HCT116 (cell line): ENCODE measurements around the gene MSH3. TPM values are rescaled to one million over a fixed set of nuclear protein-coding genes. Genes with fewer than 3 reads are reported as not detected.

ENCODE experiments used
- ATAC-seq: fragments of 200-7000 bp; cut with Tn5 transposase; 2 replicates; pipeline ENCODE4 v1.9.1; 2020; ENCODE audit warnings: mild to moderate bottlenecking, moderate library complexity
- BruUV-seq: library from RNA; stranded (reverse); fragments of 400-500 nt; replicated peaks from 2 replicates; lab custom pipeline; 2021; lab: Mats Ljungman, UMichigan
- CTCF ChIA-PET: fragments of 300-600 bp; sonication (Branson Sonifier 250); formaldehyde crosslinking; loops from one replicate; lab custom pipeline; 2021; ENCODE audit warnings: antibody characterized with exemption; lab: Charles Lee
- POLR2A ChIA-PET: fragments of 300-600, 350-600 bp; sonication (Branson Sonifier 250); formaldehyde crosslinking; loops from one replicate; lab custom pipeline; 2021; ENCODE audit warnings: antibody characterized with exemption; lab: Charles Lee
- RAD21 ChIA-PET, 2 experiments: fragments of 300-600 bp; sonication (Branson Sonifier 250); formaldehyde crosslinking; loops; one replicate each; lab custom pipeline; 2023; ENCODE audit warnings: low total read pairs in 2 of 2; ENCODE audit not compliant: uncharacterized antibody in 2 of 2, unreplicated experiment in 2 of 2, low non-redundant PET in 1 of 2; lab: Charles Lee
- DNase-seq: peaks from one replicate; pipeline ENCODE4 v3.0.0-alpha.2; 2010; ENCODE audit warnings: low read depth, low spot score
- H2AFZ ChIP-seq: fragments of 200-600 bp; shearing (Covaris generic), sonication (generic); 2 replicates; pipeline ENCODE4 v1.6.1; 2017; ENCODE audit warnings: low read depth, mixed run types, mixed read lengths, antibody characterized with exemption, low read length; ENCODE audit not compliant: poor library complexity, severe bottlenecking
- H3K27ac ChIP-seq: 2 replicates; pipeline ENCODE4 v1.5.1; 2012; ENCODE audit warnings: low read depth, low read length
- H3K27me3 ChIP-seq: fragments of 200-600 bp; sonication (generic); 2 replicates; pipeline ENCODE4 v1.6.1; 2016; ENCODE audit warnings: mixed run types, low read length, mixed read lengths; ENCODE audit not compliant: insufficient read depth
- H3K36me3 ChIP-seq, 2 experiments: fragments of 200-500 bp in 1 of 2; fragments of 200-600 bp in 1 of 2; sonication (Bioruptor generic) in 1 of 2; sonication (generic) in 1 of 2; 2 replicates each; pipeline versions ENCODE4 v1.5.1 to v1.6.1; 2014 to 2016; ENCODE audit warnings: low read length in 2 of 2, inconsistent platforms in 1 of 2, mixed read lengths in 1 of 2, mixed run types in 1 of 2; ENCODE audit not compliant: insufficient read depth in 2 of 2, control insufficient read depth in 1 of 2
- H3K4me1 ChIP-seq, 2 experiments: fragments of 200-600 bp in 1 of 2; sonication (generic) in 1 of 2; 2 replicates each; pipeline versions ENCODE4 v1.5.1 to v1.6.1; 2012 to 2017; ENCODE audit warnings: low read length in 2 of 2, inconsistent platforms in 1 of 2, mild to moderate bottlenecking in 1 of 2, mixed read lengths in 1 of 2, mixed run types in 1 of 2, moderate library complexity in 1 of 2; ENCODE audit not compliant: insufficient read depth in 2 of 2, control insufficient read depth in 1 of 2
- H3K4me2 ChIP-seq: fragments of 200-600 bp; sonication (generic); 2 replicates; pipeline ENCODE4 v1.6.1; 2017; ENCODE audit warnings: mixed run types, low read length, mixed read lengths
- H3K4me3 ChIP-seq, 2 experiments: fragments of 200-600 bp in 1 of 2; sonication (generic) in 1 of 2; replicated peaks in 1 of 2; 2 replicates each; pipeline ENCODE4 v1.5.1; 2011 to 2016; ENCODE audit warnings: low read length in 2 of 2, control low read depth in 1 of 2, low read depth in 1 of 2, mild to moderate bottlenecking in 1 of 2, mixed read lengths in 1 of 2, mixed run types in 1 of 2
- H3K79me2 ChIP-seq: fragments of 200-600 bp; sonication (generic); 2 replicates; pipeline ENCODE4 v1.6.1; 2017; ENCODE audit warnings: mild to moderate bottlenecking, mixed run types, low read length, moderate library complexity, mixed read lengths; ENCODE audit not compliant: insufficient read depth
- H3K9ac ChIP-seq: fragments of 200-600 bp; sonication (generic); 2 replicates; pipeline ENCODE4 v1.6.1; 2016; ENCODE audit warnings: low read length, mixed read lengths
- H3K9me2 ChIP-seq: fragments of 200-600 bp; sonication (generic), shearing (Covaris generic); 2 replicates; pipeline ENCODE4 v1.6.1; 2017; ENCODE audit warnings: mixed run types, mild to moderate bottlenecking, moderate library complexity; ENCODE audit not compliant: insufficient read depth
- H3K9me3 ChIP-seq, 2 experiments: fragments of 200-500 bp in 1 of 2; fragments of 200-600 bp in 1 of 2; sonication (Bioruptor generic) in 1 of 2; sonication (generic) in 1 of 2; 2 replicates each; pipeline ENCODE4 v1.6.1; 2014 to 2017; ENCODE audit warnings: low read length in 2 of 2, mixed read lengths in 2 of 2, inconsistent platforms in 1 of 2, low read depth in 1 of 2, mild to moderate bottlenecking in 1 of 2, mixed run types in 1 of 2, moderate library complexity in 1 of 2; ENCODE audit not compliant: control insufficient read depth in 1 of 2, insufficient read depth in 1 of 2
- H4K20me1 ChIP-seq: fragments of 200-600 bp; sonication (generic), shearing (Covaris generic); 2 replicates; pipeline ENCODE4 v1.6.1; 2017; ENCODE audit warnings: mixed run types, mild to moderate bottlenecking, moderate library complexity; ENCODE audit not compliant: insufficient read depth
- CEBPB ChIP-seq: IDR thresholded peaks from 2 replicates; pipeline ENCODE4 v1.6.1; 2012; ENCODE audit warnings: low read depth
- EGR1 ChIP-seq: IDR thresholded peaks from 2 replicates; pipeline ENCODE4 v1.6.1; 2012; ENCODE audit warnings: low read depth
- ELF1 ChIP-seq: IDR thresholded peaks from 2 replicates; pipeline ENCODE4 v1.6.1; 2012; ENCODE audit warnings: low read depth, borderline replicate concordance
- FOSL1 ChIP-seq: IDR thresholded peaks from 2 replicates; pipeline ENCODE4 v1.6.1; 2012; ENCODE audit warnings: low read depth
- JUND ChIP-seq: IDR thresholded peaks from 2 replicates; pipeline ENCODE4 v1.6.1; 2012
- POLR2A ChIP-seq: IDR thresholded peaks from 2 replicates; pipeline ENCODE4 v1.7.0; 2011; ENCODE audit warnings: borderline replicate concordance; ENCODE audit not compliant: insufficient read depth, insufficient read length; ENCODE audit errors: extremely low read depth
- RAD21 ChIP-seq: IDR thresholded peaks from 2 replicates; pipeline ENCODE4 v1.6.1; 2012; ENCODE audit warnings: low read depth, mild to moderate bottlenecking
- SIN3A ChIP-seq: IDR thresholded peaks from 2 replicates; pipeline ENCODE4 v1.6.1; 2012; ENCODE audit warnings: low read depth
- SP1 ChIP-seq: IDR thresholded peaks from 2 replicates; pipeline ENCODE4 v1.6.1; 2012; ENCODE audit warnings: low read depth
- TCF7L2 ChIP-seq: IDR thresholded peaks from 2 replicates; pipeline ENCODE4 v1.7.0; 2011; ENCODE audit warnings: borderline replicate concordance, inconsistent platforms; ENCODE audit not compliant: insufficient read depth, insufficient read length; ENCODE audit errors: extremely low read depth
- YY1 ChIP-seq: IDR thresholded peaks from 2 replicates; pipeline ENCODE4 v1.6.1; 2011; ENCODE audit warnings: low read length, low read depth, moderate library complexity, mild to moderate bottlenecking; ENCODE audit not compliant: insufficient replicate concordance; ENCODE audit errors: extremely low read depth
- ZFX ChIP-seq: fragments of 450-650 bp; IDR thresholded peaks from 2 replicates; pipeline ENCODE4 v1.6.1; 2017
- ZNF274 ChIP-seq: fragments of 200-500 bp; sonication (Bioruptor generic); IDR thresholded peaks from 2 replicates; pipeline ENCODE4 v1.6.1; 2014; ENCODE audit warnings: mild to moderate bottlenecking, low read depth, low read length, inconsistent platforms
- intact Hi-C: fragments of 100-400 bp; cut with micrococcal nuclease; formaldehyde crosslinking; loops from 2 replicates; pipeline ENCODE4 v1.10.0; 2022
- total RNA-seq: library from RNA; stranded (reverse); gene quantifications from one replicate; pipeline ENCODE4 v1.2.1, GENCODE V29; 2021; ENCODE audit not compliant: unreplicated experiment
- TF ChIP-seq, protein P1 (sequence below): IDR thresholded peaks from 2 replicates; pipeline ENCODE4 v1.6.1; 2012
- TF ChIP-seq, protein P2 (sequence below): IDR thresholded peaks from 2 replicates; pipeline ENCODE4 v1.6.1; 2012
- TF ChIP-seq, protein P3 (sequence below): IDR thresholded peaks from 2 replicates; pipeline ENCODE4 v1.6.1; 2012; ENCODE audit warnings: low read depth

MSH3 gene
- total RNA-seq, 1 experiment from 2014 or later, result 4.9 TPM

DNA sequence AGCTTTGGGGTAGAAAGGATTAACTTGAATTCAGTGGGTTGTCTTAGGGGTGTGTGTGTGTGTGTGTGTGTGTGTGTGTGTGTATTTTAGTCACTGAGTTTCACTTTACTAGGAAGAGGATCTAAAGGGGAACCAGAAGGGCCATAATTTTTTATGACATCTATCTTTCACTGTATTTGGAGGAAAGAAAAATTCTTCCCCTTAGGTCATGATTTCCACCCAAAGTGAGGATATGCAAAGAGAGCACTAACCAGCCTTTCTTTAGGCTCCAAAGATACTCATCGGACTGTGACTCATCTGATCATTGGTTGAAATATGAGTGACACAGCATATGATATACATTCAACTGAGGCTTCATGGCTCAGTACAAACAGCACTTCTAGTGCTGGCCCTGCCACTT is 230.5 kb downstream of the MSH3 start:
- H3K4me3 ChIP-seq, result no peak overlapping the region
- no peaks in the 10 kb centered on the region for H4K20me1 ChIP-seq
- H3K4me2 ChIP-seq, result no peak overlapping the region
- POLR2A ChIA-PET, result no interaction called here
- CTCF ChIA-PET, result no interaction called here
- H3K9ac ChIP-seq, result no peak overlapping the region
- H3K27me3 ChIP-seq, result no peaks in the 10 kb centered on the region
- no peak for TF ChIP-seq SIN3A
- TF ChIP-seq SP1, result no peak
- no peak for TF ChIP-seq RAD21
- TF ChIP-seq TCF7L2, result no peak
- no peak for TF ChIP-seq ZFX
- TF ChIP-seq ELF1, result no peak
- no peak for TF ChIP-seq ZNF274
- TF ChIP-seq FOSL1, result no peak
- no peak for TF ChIP-seq CEBPB
- ATAC-seq, result no peak; the same call in 1 of the 2 replicates
- H3K9me3 ChIP-seq, result no peaks in the 10 kb centered on the region
- intact Hi-C loops, result no loop called here
- peaks cover 0 to 9% of the 10 kb centered on the region in 2 experiments; a peak in 1 of 4 replicates for H3K4me1 ChIP-seq
- H2AFZ ChIP-seq, result no peak overlapping the region
- H3K79me2 ChIP-seq, result no peaks in the 10 kb centered on the region
- no peak overlapping the region for H3K27ac ChIP-seq
- H3K36me3 ChIP-seq, result no peaks in the 10 kb centered on the region
- no peaks in the 10 kb centered on the region for H3K9me2 ChIP-seq
- DNase-seq, result no peak
- RAD21 ChIA-PET, result no interaction called here
- BruUV-seq, result no TSS peak

DNA sequence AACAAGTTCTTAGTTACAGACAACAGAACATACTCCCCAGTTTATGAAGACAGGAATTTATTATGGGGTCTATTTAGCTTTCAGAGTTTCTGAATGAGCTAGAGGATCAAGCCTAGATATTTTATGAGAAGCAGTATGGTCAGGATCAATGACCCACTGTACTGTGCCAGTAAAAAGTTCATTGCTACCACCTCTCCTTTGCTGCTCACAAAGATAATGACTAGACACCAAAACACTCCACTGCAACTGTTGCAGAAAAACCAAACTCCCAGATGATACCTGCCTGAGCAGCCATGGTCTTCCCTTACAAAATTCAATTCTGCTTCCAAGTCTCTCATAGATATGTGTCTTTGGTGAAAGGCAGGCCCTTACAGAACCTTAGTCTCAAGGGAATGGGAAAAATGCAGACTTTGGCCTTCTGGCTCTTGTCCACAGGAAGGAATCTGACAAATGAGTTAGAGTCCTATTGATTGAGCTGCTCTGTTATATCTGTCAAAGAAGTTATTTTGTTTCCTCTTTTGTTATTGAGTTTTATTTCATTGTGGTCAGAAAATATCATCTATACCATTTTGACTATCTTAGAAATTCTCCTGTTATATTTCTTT is 231.0 kb downstream of the MSH3 start:
- ChIA-PET POLR2A (no interaction called here), CTCF (no interaction called here), RAD21 (no interaction called here)
- ATAC-seq, result no peak
- peaks cover 0 to 9% of the 10 kb centered on the region in 2 experiments; a peak in 1 of 4 replicates for H3K4me1 ChIP-seq
- H2AFZ ChIP-seq, result no peak overlapping the region
- no peaks in the 10 kb centered on the region for H4K20me1 ChIP-seq
- no peak overlapping the region for H3K9ac ChIP-seq
- H3K4me2 ChIP-seq, result no peak overlapping the region
- no peak overlapping the region for H3K4me3 ChIP-seq
- DNase-seq, result no peak
- H3K27ac ChIP-seq, result no peak overlapping the region
- H3K79me2 ChIP-seq, result no peaks in the 10 kb centered on the region
- no TSS peak for BruUV-seq
- no peaks in the 10 kb centered on the region for H3K9me2 ChIP-seq
- no peaks in the 10 kb centered on the region for H3K27me3 ChIP-seq
- H3K36me3 ChIP-seq, result no peaks in the 10 kb centered on the region
- intact Hi-C loops, result no loop called here
- H3K9me3 ChIP-seq, result no peaks in the 10 kb centered on the region
- TF ChIP-seq JUND (no peak), SIN3A (no peak), CEBPB (no peak), ZFX (no peak), RAD21 (no peak), EGR1 (no peak), POLR2A (no peak), TCF7L2 (no peak), YY1 (no peak)
- TF ChIP-seq, protein P1, sequence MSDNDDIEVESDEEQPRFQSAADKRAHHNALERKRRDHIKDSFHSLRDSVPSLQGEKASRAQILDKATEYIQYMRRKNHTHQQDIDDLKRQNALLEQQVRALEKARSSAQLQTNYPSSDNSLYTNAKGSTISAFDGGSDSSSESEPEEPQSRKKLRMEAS, result no peak
- TF ChIP-seq, protein P2, sequence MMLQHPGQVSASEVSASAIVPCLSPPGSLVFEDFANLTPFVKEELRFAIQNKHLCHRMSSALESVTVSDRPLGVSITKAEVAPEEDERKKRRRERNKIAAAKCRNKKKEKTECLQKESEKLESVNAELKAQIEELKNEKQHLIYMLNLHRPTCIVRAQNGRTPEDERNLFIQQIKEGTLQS, result no peak
- TF ChIP-seq, protein P3, sequence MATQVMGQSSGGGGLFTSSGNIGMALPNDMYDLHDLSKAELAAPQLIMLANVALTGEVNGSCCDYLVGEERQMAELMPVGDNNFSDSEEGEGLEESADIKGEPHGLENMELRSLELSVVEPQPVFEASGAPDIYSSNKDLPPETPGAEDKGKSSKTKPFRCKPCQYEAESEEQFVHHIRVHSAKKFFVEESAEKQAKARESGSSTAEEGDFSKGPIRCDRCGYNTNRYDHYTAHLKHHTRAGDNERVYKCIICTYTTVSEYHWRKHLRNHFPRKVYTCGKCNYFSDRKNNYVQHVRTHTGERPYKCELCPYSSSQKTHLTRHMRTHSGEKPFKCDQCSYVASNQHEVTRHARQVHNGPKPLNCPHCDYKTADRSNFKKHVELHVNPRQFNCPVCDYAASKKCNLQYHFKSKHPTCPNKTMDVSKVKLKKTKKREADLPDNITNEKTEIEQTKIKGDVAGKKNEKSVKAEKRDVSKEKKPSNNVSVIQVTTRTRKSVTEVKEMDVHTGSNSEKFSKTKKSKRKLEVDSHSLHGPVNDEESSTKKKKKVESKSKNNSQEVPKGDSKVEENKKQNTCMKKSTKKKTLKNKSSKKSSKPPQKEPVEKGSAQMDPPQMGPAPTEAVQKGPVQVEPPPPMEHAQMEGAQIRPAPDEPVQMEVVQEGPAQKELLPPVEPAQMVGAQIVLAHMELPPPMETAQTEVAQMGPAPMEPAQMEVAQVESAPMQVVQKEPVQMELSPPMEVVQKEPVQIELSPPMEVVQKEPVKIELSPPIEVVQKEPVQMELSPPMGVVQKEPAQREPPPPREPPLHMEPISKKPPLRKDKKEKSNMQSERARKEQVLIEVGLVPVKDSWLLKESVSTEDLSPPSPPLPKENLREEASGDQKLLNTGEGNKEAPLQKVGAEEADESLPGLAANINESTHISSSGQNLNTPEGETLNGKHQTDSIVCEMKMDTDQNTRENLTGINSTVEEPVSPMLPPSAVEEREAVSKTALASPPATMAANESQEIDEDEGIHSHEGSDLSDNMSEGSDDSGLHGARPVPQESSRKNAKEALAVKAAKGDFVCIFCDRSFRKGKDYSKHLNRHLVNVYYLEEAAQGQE, result no peak
